H9 (cell line): ENCODE data around the gene C1orf21. TPM values are rescaled to one million over a fixed set of nuclear protein-coding genes. Genes with fewer than 3 reads are reported as not detected.
A peak's percentile ranks its signal among the peaks of the same experiment; 100 is the strongest.

Experiments
- DNase-seq: peaks from one replicate; pipeline ENCODE4 v3.0.0-alpha.2; 2017
- H2AFZ ChIP-seq: one replicate; pipeline ENCODE4 v1.6.1; 2013; ENCODE audit warnings: mild to moderate bottlenecking, low read length, control low read depth, moderate library complexity
- H2AK5ac ChIP-seq: 2 replicates; pipeline ENCODE4 v1.6.1; 2013; ENCODE audit warnings: low read length, control low read depth, mixed read lengths; ENCODE audit not compliant: insufficient read length
- H2BK120ac ChIP-seq: one replicate; pipeline ENCODE4 v1.6.1; 2013; ENCODE audit warnings: low read depth, mild to moderate bottlenecking, low read length, control low read depth, inconsistent platforms; ENCODE audit not compliant: poor library complexity, severe bottlenecking
- H2BK12ac ChIP-seq: 2 replicates; pipeline ENCODE4 v1.6.1; 2013; ENCODE audit warnings: low read length, control low read depth, mixed read lengths, low read depth; ENCODE audit not compliant: insufficient read length
- H2BK15ac ChIP-seq: 2 replicates; pipeline ENCODE4 v1.6.1; 2013; ENCODE audit warnings: low read depth, low read length, control low read depth
- H2BK20ac ChIP-seq: one replicate; pipeline ENCODE4 v1.6.1; 2013; ENCODE audit warnings: low read depth, mild to moderate bottlenecking, low read length, control low read depth, inconsistent platforms; ENCODE audit not compliant: poor library complexity, severe bottlenecking
- H2BK5ac ChIP-seq: 2 replicates; pipeline ENCODE4 v1.6.1; 2013; ENCODE audit warnings: low read length, control low read depth, mixed read lengths; ENCODE audit not compliant: insufficient read length
- H3K14ac ChIP-seq: 2 replicates; pipeline ENCODE4 v1.6.1; 2013; ENCODE audit warnings: low read length, control low read depth; ENCODE audit not compliant: insufficient read depth
- H3K18ac ChIP-seq: 2 replicates; pipeline ENCODE4 v1.6.1; 2013; ENCODE audit warnings: low read depth, mild to moderate bottlenecking, mixed read lengths, low read length, control low read depth; ENCODE audit not compliant: insufficient read length
- H3K23ac ChIP-seq: 2 replicates; pipeline ENCODE4 v1.6.1; 2013; ENCODE audit warnings: low read length, control low read depth, mixed read lengths, low read depth; ENCODE audit not compliant: insufficient read length
- H3K23me2 ChIP-seq: 2 replicates; pipeline ENCODE4 v1.6.1; 2013; ENCODE audit warnings: low read depth, mild to moderate bottlenecking, mixed read lengths, low read length, control low read depth; ENCODE audit not compliant: insufficient read length, poor library complexity, severe bottlenecking
- H3K27ac ChIP-seq: 2 replicates; pipeline ENCODE4 v1.5.1; 2013; ENCODE audit warnings: low read length, control low read depth, mixed read lengths, low read depth; ENCODE audit not compliant: insufficient read length
- H3K27me3 ChIP-seq: 2 replicates; pipeline ENCODE4 v1.6.1; 2013; ENCODE audit warnings: low read length, control low read depth, inconsistent platforms; ENCODE audit not compliant: insufficient read depth
- H3K4ac ChIP-seq: 2 replicates; pipeline ENCODE4 v1.6.1; 2013; ENCODE audit warnings: low read depth, mild to moderate bottlenecking, control low read depth, inconsistent platforms, low read length, moderate library complexity
- H3K4me1 ChIP-seq: 2 replicates; pipeline ENCODE4 v1.6.1; 2013; ENCODE audit warnings: low read length, control low read depth, inconsistent platforms; ENCODE audit not compliant: insufficient read depth
- H3K4me2 ChIP-seq: 2 replicates; pipeline ENCODE4 v1.6.1; 2013; ENCODE audit warnings: low read length, control low read depth, mixed read lengths; ENCODE audit not compliant: insufficient read length, insufficient read depth
- H3K56ac ChIP-seq: 2 replicates; pipeline ENCODE4 v1.6.1; 2013; ENCODE audit warnings: low read depth, mild to moderate bottlenecking, mixed read lengths, low read length, control low read depth; ENCODE audit not compliant: insufficient read length
- H3K79me1 ChIP-seq: 2 replicates; pipeline ENCODE4 v1.6.1; 2013; ENCODE audit warnings: low read depth, mild to moderate bottlenecking, moderate library complexity, low read length, control low read depth, inconsistent platforms; ENCODE audit not compliant: insufficient read depth, poor library complexity, severe bottlenecking
- H3K79me2 ChIP-seq: 2 replicates; pipeline ENCODE4 v1.6.1; 2013; ENCODE audit warnings: low read length, control low read depth, inconsistent platforms; ENCODE audit not compliant: insufficient read depth
- H3K9ac ChIP-seq: 2 replicates; pipeline ENCODE4 v1.6.1; 2013; ENCODE audit warnings: low read length, control low read depth, mixed read lengths; ENCODE audit not compliant: insufficient read length; ENCODE audit errors: extremely low read depth
- H3K9me3 ChIP-seq: one replicate; pipeline ENCODE4 v1.6.1; 2013; ENCODE audit warnings: low read depth, low read length, inconsistent platforms; ENCODE audit not compliant: control insufficient read depth
- H3T11ph ChIP-seq: one replicate; pipeline ENCODE4 v1.6.1; 2013; ENCODE audit warnings: mild to moderate bottlenecking, low read length, control low read depth, inconsistent platforms
- H4K20me1 ChIP-seq: one replicate; pipeline ENCODE4 v1.6.1; 2013; ENCODE audit not compliant: control insufficient read depth, insufficient read length, insufficient read depth
- H4K5ac ChIP-seq: 2 replicates; pipeline ENCODE4 v1.6.1; 2013; ENCODE audit warnings: low read depth, mild to moderate bottlenecking, mixed read lengths, low read length, control low read depth; ENCODE audit not compliant: insufficient read length
- H4K8ac ChIP-seq: replicated peaks from 2 replicates; pipeline ENCODE4 v1.6.1; 2013; ENCODE audit warnings: low read length, control low read depth, mixed read lengths, low read depth; ENCODE audit not compliant: insufficient read length
- H4K91ac ChIP-seq: 2 replicates; pipeline ENCODE4 v1.6.1; 2013; ENCODE audit warnings: low read depth, mild to moderate bottlenecking, moderate library complexity, mixed read lengths, low read length, control low read depth; ENCODE audit not compliant: insufficient read length
- H3K27ac Mint-ChIP-seq, 3 experiments: 2 replicates in 2 of 3; 3 replicates in 1 of 3; pipeline ENCODE4 v1.8.0; 2020 to 2021; ENCODE audit warnings: mixed read lengths in 3 of 3, mild to moderate bottlenecking in 1 of 3, moderate library complexity in 1 of 3
- H3K27me3 Mint-ChIP-seq: 2 replicates; pipeline ENCODE4 v1.8.0; 2021; ENCODE audit warnings: low read depth, mild to moderate bottlenecking, moderate library complexity, mixed read lengths
- H3K36me3 Mint-ChIP-seq, 3 experiments: 2 replicates in 2 of 3; 3 replicates in 1 of 3; pipeline ENCODE4 v1.8.0; 2020 to 2021; ENCODE audit warnings: low read depth in 3 of 3, mixed read lengths in 3 of 3; ENCODE audit not compliant: insufficient read depth in 1 of 3
- H3K4me1 Mint-ChIP-seq, 2 experiments: 2 replicates each; pipeline ENCODE4 v1.8.0; 2020; ENCODE audit warnings: mixed read lengths in 2 of 2
- H3K4me3 Mint-ChIP-seq, 2 experiments: 2 replicates in 1 of 2; 3 replicates in 1 of 2; pipeline ENCODE4 v1.8.0; 2020 to 2021; ENCODE audit warnings: mild to moderate bottlenecking in 2 of 2, mixed read lengths in 2 of 2, moderate library complexity in 1 of 2
- H3K9me3 Mint-ChIP-seq, 2 experiments: 2 replicates in 1 of 2; 3 replicates in 1 of 2; pipeline ENCODE4 v1.8.0; 2020; ENCODE audit warnings: mild to moderate bottlenecking in 2 of 2, mixed read lengths in 2 of 2, moderate library complexity in 1 of 2
- CTCF ChIP-seq: fragments of 200-600 bp; sonication (generic); conservative IDR thresholded peaks from 3 replicates; pipeline ENCODE4 v1.8.0; 2021; ENCODE audit warnings: antibody characterized with exemption, mild to moderate bottlenecking
- WGBS: extraction: QIAGEN DNeasy Blood & Tissue Kit; methylation state at CpG from one replicate; pipeline ENCODE4 v1.1.7; 2013; ENCODE audit warnings: missing lambda C conversion rate, low lambda C conversion rate, mixed read lengths; ENCODE audit not compliant: insufficient read length; ENCODE audit errors: extremely low coverage; 5-methylcytosine and 5-hydroxymethylcytosine counted together
- total RNA-seq: library from RNA; stranded (reverse); gene quantifications from 2 replicates; pipeline ENCODE4 v1.2.1, GENCODE V29; 2021

The C1orf21 gene
- total RNA-seq, 1 experiment from 2014 or later: 36.0 TPM

GRCh38 chr1:184660462-184661191, 273.8 kb downstream of the C1orf21 start:
- Histone ChIP-seq H2BK120ac (no peak overlapping the region), H3K56ac (no peak overlapping the region), H3K4ac (no peak overlapping the region), H3K79me1 (no peaks in the 10 kb centered on the region), H3K9me3 (no peaks in the 10 kb centered on the region), H3K4me1 (peaks cover 2% of the 10 kb centered on the region; the same call in 1 of the 2 replicates), H3K27me3 (no peaks in the 10 kb centered on the region), H2BK20ac (no peak overlapping the region), H3K79me2 (no peaks in the 10 kb centered on the region), H4K20me1 (no peaks in the 10 kb centered on the region), H3K23ac (no peak overlapping the region), H3K27ac (no peak overlapping the region), H3T11ph (no peak overlapping the region), H4K91ac (no peak overlapping the region), H3K9ac (no peak overlapping the region), H2BK15ac (no peak overlapping the region), H3K14ac (no peak overlapping the region), H2AFZ (no peak overlapping the region), H3K18ac (no peak overlapping the region), H3K4me2 (no peak overlapping the region), H2BK5ac (no peak overlapping the region), H4K8ac (no peak overlapping the region), H3K23me2 (peaks cover 4% of the 10 kb centered on the region), H4K5ac (no peak overlapping the region), H2BK12ac (no peak overlapping the region), H2AK5ac (no peak overlapping the region)
- no CpG with 5 or more reads among the region's 2 CpGs for WGBS
- DNase-seq: no peak
- Mint-ChIP-seq H3K4me3 (no peak overlapping the region), H3K27ac (peak overlapping the region in 1 of 3 experiments; percentile 25; a peak in 1 of 7 replicates), H3K4me1 (peaks cover 23 to 24% of the 10 kb centered on the region in 2 experiments), H3K27me3 (peaks cover 9% of the 10 kb centered on the region; the same call in 1 of the 2 replicates), H3K9me3 (no peaks in the 10 kb centered on the region), H3K36me3 (no peaks in the 10 kb centered on the region)
- no peak for TF ChIP-seq CTCF
